ENCODE measurements around the gene GCK.

The GCK gene

GRCh38 chr7:44114586-44115310 is 74.5 kb downstream of the GCK start:
- DNase-seq, result no peak

GRCh38 chr7:44113764-44114354 is 75.4 kb downstream of the GCK start:
- DNase-seq, result no peak

- no peak for DNase-seq
These were observed 76.1 kb downstream of the GCK start for GRCh38 chr7:44112997-44113763.

- DNase-seq, result no peak
These were observed 76.8 kb downstream of the GCK start for GRCh38 chr7:44112231-44112996.

DNA sequence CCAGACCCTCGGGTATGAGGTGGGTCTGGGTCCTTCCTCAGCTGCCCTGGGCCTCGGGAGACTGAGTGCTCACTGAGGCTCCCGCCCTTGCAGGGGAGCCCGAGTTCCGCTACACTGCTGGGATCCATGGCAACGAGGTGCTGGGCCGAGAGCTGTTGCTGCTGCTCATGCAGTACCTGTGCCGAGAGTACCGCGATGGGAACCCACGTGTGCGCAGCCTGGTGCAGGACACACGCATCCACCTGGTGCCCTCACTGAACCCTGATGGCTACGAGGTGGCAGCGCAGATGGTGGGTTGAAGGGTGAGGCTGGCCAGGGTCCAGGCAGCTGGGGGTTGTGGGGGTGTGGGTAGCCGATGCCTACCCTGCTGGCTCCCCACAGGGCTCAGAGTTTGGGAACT is 77.5 kb downstream of the GCK start:
- no peak for DNase-seq

DNA sequence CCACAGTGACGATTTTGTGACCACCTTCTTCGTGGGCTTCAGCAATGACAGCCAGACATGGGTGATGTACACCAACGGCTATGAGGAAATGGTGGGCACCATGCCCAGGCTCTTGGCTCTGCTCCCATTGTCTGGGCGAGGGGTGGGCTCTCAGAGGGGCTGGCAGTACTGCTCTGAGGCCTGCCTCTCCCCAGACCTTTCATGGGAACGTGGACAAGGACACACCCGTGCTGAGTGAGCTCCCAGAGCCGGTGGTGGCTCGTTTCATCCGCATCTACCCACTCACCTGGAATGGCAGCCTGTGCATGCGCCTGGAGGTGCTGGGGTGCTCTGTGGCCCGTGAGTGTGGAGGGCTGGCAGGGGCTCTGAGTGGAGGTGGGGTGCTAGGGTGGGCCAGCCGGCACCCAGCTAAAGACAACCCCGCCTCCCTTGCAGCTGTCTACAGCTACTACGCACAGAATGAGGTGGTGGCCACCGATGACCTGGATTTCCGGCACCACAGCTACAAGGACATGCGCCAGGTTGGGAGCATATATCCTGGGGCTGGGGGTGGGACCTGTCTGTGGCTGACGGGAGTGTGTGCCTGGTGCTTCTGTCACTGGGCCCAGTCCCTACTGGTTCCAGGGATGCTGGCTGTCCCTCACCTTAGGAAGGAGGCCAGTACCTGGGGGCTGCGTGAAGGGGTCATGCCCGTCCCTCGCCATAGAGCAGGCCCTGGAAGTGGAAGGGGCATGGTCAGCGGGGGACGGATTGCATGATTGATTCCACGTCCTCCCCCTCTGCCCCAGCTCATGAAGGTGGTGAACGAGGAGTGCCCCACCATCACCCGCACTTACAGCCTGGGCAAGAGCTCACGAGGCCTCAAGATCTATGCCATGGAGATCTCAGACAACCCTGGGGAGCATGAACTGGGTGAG is 78.3 kb downstream of the GCK start:
- DNase-seq, result no peak

DNA sequence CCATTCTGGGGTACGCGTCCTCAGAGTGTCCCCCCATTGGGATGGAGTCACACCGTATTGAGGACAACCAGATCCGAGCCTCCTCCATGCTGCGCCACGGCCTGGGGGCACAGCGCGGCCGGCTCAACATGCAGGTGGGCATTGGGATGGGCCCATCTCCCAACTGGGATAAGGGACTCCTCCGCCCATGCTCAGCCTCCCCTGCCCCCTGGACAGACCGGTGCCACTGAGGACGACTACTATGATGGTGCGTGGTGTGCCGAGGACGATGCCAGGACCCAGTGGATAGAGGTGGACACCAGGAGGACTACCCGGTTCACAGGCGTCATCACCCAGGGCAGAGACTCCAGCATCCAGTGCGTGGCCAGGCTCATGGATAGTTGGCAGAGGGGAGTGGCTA is 79.2 kb downstream of the GCK start:
- no peak for DNase-seq

- DNase-seq, result no peak
These were observed 80.2 kb downstream of the GCK start for GRCh38 chr7:44108768-44109750.

DNA sequence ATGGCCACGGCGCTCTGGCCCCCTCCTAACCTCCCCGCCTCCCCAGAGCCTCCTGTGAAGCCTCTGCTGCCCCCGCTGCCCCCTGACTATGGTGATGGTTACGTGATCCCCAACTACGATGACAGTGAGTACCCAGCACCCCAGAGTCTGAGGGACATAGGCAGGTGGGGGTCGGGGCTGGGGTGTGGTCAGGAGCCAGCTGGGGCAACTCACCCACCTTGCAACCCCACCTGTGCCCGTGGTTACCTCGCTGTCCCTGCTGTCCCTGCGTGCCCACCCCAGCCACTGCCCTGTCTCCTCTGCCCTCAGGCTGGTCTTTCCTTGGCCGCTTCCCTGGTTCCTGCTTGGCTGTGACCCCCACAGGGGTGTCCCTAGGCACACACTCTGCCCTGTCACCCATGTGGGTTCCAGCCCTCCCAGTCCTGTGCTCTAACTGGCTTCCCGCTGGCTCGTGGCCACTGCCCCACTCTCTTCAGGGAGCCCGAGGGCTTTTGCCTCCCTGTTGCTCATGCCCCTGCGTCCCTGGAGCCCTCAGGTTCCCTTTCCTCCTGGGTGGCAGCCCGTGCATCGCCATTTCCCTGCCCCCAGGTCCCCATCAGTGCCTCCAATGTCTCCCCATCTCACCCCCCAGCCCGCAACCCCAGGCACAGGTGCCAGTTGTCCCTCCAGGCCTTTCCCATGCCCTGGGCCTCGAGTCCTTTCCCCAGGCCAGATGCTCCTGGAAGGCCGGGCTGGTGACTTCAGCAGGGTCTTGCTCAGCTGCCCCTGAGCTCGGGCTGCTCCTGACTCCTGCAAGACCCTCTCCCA is 81.1 kb downstream of the GCK start:
- no peak for DNase-seq

DNA sequence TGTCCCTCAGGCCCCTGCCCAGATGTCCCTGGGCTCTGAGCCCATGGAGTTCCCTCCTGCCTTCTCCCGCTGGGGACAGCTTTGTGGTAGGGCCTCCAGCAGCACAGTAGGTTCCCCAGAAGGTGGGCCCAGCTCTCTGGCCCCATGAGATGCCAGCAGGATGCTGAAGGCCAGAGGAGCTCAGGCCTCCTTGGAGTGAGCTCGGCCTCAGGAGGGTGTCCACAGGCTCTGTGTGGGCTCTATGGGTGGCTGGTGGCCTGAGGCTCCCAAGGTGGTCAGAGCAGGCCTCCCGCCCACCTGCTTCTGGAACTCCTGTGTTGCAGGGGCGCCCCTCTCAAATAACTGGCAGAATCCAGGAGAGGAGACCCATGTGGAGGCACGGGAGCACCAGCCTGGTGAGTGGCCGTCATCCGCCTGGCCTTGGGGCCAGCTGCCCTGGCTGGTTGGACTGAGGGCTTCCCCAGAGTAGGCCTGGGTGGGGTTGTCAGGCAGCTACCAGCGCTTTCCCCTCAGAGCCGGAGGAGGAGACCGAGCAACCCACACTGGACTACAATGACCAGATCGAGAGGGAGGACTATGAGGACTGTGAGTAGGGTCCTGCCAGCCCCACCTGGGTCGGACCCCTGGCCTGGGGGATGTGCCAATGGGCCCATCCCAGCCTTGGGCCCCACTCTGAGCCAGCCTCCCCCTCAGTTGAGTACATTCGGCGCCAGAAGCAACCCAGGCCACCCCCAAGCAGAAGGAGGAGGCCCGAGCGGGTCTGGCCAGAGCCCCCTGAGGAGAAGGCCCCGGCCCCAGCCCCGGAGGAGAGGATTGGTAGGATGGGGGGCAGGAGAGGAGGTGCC is 81.9 kb downstream of the GCK start:
- no peak for DNase-seq

DNA sequence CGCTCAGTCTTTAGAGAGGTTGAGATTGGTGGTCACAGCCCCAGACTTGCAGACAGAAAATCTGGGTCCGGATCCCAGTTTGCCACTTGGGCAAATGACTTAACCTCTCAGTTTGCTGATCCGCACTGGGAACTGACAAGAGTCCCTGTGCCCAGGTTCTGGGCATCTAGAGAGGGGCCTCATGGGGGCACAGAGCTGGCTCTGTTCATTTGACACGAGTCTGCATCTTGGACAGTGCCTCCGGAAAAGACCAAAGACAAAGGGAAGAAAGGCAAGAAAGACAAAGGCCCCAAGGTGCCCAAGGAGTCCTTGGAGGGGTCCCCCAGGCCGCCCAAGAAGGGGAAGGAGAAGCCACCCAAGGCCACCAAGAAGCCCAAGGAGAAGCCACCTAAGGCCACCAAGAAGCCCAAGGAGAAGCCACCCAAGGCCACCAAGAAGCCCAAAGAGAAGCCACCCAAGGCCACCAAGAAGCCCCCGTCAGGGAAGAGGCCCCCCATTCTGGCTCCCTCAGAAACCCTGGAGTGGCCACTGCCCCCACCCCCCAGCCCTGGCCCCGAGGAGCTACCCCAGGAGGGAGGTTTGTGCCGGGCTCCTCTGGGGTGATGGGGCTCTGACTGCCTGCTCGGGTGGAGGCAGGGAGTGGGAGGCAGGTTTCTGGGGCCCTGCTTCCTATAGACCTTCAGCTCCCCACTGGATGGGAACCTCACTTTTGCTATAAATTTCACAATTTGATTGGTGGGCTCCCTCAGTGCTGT is 82.8 kb downstream of the GCK start:
- DNase-seq, result no peak

DNA sequence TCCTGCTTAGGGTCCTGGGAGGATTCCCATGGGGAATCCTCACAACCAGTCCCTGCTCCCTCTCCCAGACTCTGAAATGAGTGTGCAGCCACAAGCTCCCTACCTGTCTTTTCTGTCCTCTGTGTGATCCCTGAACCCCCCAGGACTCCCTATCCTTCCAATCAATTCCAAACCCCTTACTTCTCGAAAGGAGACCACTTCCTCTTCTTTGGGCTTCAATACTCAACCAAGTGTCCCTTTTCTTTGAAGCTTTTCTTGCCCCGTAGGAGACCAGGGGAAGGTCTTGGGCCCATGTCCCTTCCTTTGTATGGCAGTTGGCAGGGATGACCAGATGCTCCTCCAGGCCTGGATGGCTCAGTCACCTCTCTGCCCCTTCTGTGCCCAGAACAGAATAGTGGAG is 83.4 kb downstream of the GCK start:
- no peak for DNase-seq

DNA sequence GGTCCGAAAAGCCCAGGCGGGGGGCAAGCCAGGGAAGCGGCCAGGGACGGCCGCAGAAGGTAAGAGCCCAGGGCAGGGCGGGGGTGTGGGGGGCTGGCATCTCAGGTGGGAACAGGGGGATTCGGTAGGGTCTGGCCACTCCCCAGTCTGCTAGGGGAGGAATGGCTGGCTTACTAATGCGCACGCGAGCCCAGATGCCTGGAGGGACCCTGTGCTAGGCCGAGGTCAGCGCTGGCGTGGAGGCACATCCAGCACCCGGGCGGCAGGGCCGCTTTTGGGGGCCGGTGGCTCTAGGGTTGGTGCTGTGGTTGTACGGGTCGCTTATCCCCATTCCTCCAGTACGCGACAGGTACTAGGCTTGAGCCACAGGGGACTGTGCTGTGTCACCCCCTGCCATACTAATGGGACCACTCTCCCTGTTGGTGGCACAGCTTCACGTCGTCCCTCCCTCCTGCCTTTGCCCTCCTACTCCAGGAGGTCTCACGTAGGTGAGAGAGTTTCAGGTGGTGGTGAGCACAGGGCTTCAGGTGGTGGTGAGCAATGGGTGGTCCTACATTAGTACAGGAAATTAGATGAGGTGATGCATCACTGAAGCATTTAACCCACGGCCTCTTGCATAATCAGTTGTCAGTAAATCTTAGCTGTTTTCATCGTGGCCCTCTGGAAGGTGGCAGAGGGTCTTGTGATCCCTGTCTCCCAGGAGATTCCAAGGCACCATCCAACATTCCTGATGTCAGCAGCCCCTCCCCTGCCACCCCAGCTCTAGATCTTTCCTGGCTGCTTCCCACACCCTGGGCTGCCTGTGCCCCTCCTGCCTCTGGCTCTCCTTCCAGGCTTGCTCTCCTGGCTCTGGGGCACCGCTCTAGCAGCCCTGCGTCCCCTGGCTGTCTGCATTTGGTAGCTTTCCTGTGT is 84.1 kb downstream of the GCK start:
- DNase-seq, result no peak

GRCh38 chr7:44103923-44104859 is 85.0 kb downstream of the GCK start, which contains the start of gene AEBP1:
AEBP1 (plus strand) TSS chr7:44104345; CDS start chr7:44104666, 321 bp downstream.
- DNase-seq, result peak; percentile 23

DNA sequence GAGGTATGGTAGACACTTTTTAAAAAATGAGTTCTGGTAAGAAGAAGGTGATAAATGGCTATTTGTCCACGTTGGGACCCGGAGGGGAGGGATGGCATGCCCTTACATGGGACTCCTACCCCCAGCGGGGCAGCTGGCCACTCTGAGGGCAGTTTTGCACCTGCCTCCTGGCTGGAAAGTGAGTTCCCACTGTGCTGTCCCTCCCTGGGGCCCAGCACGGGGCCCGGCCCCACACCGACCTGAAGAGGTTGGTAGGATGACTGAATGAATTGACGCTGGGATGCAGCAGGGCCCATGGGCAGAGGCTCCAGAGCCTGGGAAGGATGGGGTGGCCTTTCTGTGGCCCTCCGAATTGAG is 85.7 kb downstream of the GCK start:
- no peak for DNase-seq
